ENCODE measurements around the gene LAMB1. TPM values are rescaled to one million over a fixed set of nuclear protein-coding genes. Genes with fewer than 3 reads are reported as not detected.

The LAMB1 gene
- total RNA-seq, 1 donor from 2014 or later: 425 TPM

DNA sequence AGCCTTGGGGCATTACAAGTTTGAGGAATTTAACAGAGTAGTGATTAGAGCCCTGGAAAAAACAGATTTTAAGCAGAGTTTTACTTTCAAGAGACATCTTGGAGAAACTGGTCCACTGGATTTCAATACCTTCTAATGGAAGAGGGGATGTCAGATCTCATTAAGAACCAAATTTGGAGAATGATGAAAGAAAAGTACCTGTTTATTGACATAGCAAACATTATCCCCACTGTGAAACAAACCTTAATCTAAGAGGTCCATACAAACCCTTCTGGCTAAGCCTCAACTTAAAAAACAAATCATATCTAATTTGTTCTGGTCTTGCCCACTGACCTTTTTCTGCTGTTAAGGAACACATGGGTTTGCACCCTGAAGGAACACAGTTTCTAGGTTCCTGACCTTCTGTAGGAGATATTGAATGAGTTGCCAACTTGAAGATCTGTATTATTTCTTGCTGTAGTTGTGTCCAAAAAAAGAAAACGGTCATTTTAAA lies 53.5 kb downstream of the LAMB1 start:
- no peak for DNase-seq (ENCODE audit: low read depth in 2 of 2)

- DNase-seq (ENCODE audit: low read depth in 2 of 2): peak; percentile 75 to 95
Measured at GRCh38 chr7:107948645-107949442, 54.1 kb downstream of the LAMB1 start.

- no peak for DNase-seq (ENCODE audit: low read depth in 2 of 2)
Measured at GRCh38 chr7:107946881-107947280, 56.1 kb downstream of the LAMB1 start.

GRCh38 chr7:107946451-107946850 lies 56.5 kb downstream of the LAMB1 start:
- DNase-seq (ENCODE audit: low read depth in 2 of 2): no peak

- peak in 1 of 2 donors; percentile 24 for DNase-seq (ENCODE audit: low read depth in 2 of 2)
Measured at GRCh38 chr7:107945332-107945731, 57.6 kb downstream of the LAMB1 start.

DNA sequence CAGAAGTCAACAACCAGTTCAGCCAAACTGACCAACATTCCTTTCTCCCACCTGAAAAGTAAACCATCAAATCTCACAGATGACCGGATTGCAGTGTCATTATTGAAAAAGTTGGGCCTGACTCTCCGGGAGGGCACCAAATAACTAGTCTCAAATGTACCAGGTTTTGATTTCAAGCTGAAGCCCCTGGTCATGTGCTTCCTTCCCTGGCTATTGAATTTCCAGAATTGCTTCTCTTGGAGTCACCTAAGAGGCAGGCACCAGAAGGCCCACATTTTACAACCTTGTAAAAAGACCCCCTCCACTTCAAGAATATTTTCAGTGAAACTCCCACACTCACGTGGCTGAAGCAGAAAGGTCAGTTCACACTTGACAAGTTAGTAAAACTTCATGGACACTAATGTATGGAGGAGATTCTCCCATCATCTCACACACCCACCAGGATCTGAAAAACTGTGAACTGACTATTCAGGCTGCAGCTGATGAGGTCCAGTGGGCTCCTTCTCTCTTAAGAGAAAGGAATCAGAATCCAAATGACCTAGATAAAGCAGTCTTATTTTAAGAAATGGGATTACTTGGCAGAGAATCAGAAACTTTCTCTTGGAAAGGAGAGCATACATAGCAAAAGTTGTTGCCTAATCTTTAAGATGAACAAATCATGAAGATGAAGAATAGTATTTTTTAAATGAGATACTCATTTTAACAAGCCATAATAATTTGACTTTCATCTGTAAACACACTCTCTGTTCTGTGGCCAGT lies 58.4 kb downstream of the LAMB1 start:
- DNase-seq (ENCODE audit: low read depth in 2 of 2): no peak

DNA sequence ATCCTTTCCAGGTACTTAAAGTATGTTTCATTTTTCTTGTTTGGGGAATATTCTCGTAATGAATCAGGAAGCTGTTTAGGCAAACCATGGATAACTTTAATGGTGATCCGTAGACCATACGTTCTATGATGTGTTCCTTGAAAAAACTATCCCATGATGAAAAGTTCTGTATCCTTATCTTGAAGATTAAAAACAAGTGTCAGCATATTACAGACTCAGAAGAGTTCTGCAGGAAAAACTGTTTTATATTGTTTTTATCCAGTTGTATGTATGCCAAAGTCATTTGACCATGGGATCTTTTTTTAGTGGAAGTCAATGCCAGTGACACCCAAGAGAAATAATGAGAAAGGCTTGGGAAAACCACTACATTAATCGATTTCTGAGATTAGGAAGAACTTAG lies 59.9 kb downstream of the LAMB1 start:
- no peak for DNase-seq (ENCODE audit: low read depth in 2 of 2)

- DNase-seq (ENCODE audit: low read depth in 2 of 2): no peak
Measured at GRCh38 chr7:107940951-107941350, 62.0 kb downstream of the LAMB1 start.

DNA sequence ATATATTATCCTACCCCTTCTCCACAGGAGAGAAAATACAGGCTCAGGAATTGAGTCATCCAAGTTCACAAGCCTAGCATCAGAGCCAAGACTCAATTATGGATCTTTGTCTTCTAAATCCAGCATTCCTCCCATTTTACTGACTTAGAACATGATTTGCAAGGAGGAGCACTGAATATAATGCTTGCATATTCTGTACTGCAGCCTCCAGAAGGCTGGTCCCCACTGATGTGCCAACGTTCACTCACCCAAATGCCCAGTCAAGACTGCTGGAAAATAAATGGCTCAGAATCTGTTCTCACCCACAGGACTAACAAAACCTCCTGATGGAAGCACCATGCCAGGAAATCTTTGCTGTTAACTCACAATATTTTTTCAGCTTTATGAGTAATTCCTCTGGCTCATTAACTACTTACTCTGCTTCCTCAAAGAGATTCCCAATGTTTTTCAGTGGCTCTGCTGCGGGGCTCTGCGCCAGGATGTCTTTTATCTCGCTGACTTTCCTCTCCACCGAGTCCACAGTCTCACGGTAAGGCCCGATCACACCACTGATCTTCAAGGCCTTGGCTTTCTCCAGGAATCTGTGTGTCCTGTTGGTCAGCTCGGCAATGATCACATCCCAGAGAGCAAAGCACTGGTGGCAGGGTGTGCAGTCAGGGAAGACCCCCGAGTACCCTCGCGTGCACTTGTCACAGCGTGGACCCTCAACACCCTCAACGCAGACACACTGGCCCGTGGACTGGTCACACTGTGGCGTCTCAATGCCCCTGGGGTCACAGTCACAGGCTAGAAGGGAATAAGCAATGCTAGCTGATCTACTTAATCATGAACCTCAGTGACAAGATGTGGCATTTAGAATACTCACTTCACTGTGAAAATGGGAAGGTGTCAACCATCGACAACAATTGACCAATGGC lies 63.1 kb downstream of the LAMB1 start:
- DNase-seq (ENCODE audit: low read depth in 2 of 2): peak; percentile 62 to 94

- no peak for DNase-seq (ENCODE audit: low read depth in 2 of 2)
Measured at GRCh38 chr7:107938456-107939250, 64.3 kb downstream of the LAMB1 start.

- no peak for DNase-seq (ENCODE audit: low read depth in 2 of 2)
Measured at GRCh38 chr7:107937531-107937930, 65.4 kb downstream of the LAMB1 start.

- DNase-seq (ENCODE audit: low read depth in 2 of 2): no peak
Measured at GRCh38 chr7:107936312-107936711, 66.6 kb downstream of the LAMB1 start.

GRCh38 chr7:107934991-107935770 lies 67.8 kb downstream of the LAMB1 start:
- no peak for DNase-seq (ENCODE audit: low read depth in 2 of 2)

- DNase-seq (ENCODE audit: low read depth in 2 of 2): no peak
Measured at GRCh38 chr7:107933386-107934013, 69.5 kb downstream of the LAMB1 start.

GRCh38 chr7:107932805-107933204 lies 70.2 kb downstream of the LAMB1 start:
- no peak for DNase-seq (ENCODE audit: low read depth in 2 of 2)

- DNase-seq (ENCODE audit: low read depth in 2 of 2): no peak
Measured at GRCh38 chr7:107931740-107932515, 71.0 kb downstream of the LAMB1 start.

DNA sequence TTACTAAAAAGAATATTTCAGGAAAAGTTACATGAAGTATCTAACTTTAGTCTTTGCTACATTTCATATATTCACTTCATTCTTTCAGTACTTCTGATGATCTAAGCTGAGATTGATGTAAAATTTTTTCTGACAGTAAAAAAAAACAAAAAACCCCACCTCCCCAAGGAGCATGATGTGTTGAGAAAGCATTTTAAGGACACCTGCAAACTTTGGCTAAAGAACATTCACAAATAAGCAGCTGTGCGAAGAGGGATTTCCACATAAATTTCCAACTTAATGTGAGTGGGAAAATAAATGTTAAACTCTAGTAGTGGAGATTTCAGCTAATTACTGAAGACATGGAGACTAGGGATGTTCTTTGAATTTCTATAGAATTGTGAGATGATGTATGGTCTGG lies 76.5 kb downstream of the LAMB1 start:
- DNase-seq (ENCODE audit: low read depth in 2 of 2): no peak

GRCh38 chr7:107924841-107925504 lies 78.0 kb downstream of the LAMB1 start:
- DNase-seq (ENCODE audit: low read depth in 2 of 2): no peak

Data from dermis microvascular lymphatic vessel endothelial cell (primary cell).